ENCODE data around the gene SYNJ2.

SYNJ2 gene

DNA sequence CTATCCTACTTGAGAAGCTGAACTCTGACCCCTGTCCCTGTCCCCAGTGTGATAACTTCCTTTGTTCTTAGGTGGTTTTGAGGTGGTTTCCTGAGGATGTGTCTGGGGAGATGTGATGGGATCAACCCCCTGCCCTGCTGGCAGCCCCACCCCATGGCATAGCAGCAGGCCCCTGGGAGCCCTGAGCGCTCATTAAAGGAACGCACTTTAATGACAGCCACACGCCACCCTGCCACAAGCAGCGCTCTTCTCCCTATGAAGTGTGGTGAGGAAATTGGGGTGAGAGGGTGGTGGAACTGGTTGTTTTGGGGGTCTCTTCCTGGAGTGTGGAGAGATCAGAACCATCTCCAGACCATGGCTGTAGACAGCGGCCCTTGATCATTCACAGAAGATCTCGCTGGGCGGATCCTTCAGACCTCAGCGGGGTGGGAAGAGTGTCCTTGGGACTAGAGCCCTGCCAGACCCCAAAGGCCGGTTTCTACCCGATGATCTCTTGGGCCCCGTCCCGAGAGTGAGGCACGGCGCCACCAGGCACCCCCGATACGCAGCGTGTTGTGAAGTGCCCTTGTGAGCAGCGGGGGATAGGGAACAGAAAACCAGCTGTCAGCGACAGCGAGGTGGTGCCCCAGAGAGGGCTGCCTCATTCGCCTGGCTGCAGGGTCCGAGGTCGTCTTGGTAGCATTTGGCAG, 45.4 kb downstream of the SYNJ2 start:
- no peak for DNase-seq (ENCODE audit: low spot score)

DNA sequence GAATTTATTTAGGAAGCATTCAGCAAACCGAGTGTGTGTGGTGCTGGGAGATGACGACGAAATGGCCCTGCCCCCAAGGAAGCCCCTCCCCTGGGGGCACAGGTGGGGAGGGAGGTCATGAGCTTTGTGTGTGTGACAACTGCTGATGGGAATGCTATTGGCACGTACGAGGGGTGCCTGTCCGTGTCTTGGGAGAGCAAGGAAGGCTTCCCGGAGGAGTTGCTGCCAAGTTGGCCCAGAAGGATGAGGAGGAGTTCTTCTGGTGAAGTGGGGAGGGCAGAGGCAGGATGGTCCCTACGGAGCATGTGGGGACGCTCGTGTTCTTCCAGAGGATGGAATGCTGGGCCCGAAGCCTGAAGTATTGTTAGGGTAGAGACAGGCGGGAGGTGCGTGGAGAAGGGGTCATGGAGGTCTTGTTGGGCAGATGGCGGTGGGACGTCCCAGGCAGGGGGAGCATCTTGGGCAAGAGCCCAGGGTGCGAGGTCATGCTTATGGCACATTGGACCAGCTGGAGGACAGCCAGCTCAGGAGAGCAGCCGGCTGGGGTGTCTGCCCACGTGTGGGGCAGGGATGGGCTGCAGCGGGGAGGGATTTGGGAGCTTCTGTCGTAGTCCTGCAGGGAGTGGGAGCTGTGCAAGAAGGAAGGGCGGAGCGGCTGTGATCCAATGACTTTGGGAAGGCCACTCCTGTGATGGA, 46.1 kb downstream of the SYNJ2 start:
- no peak for DNase-seq (ENCODE audit: low spot score)

DNA sequence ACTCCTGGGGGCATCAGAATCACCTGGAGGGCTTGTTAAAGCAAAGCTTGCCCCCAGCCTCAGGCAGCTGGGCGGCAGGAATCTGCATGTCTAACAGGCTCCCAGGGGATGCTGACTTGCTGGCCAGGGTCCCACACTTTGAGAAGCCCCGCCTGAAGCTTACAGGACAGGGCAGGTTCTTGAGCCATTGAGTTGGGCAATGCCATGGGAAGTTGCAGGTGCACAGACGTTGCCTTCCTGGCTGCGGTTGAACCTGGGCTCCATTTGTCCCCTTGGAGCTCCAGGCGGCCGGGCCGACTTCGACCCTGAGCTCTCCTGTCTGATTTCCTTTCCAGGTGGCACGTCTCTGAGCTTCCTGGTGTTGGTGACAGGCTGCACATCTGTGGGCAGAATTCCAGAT, 46.8 kb downstream of the SYNJ2 start:
- no peak for DNase-seq (ENCODE audit: low spot score)

DNA sequence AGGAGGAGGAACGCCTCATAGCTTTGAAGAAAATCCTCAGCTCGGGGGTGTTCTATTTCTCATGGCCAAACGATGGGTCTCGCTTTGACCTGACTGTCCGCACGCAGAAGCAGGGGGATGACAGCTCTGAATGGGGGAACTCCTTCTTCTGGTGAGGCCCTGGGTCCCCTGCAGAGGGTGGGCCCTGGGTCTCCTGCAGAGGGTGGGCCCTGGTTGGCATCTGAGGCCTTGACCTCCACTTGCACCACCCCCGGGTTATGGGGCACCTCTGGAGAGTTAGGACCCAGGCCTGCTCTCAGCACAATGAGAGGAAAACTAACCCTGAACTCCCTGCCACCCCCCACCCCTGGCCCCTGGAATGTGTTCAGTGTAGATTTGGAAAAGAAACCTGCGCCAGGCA, 47.2 kb downstream of the SYNJ2 start:
- DNase-seq (ENCODE audit: low spot score): no peak

DNA sequence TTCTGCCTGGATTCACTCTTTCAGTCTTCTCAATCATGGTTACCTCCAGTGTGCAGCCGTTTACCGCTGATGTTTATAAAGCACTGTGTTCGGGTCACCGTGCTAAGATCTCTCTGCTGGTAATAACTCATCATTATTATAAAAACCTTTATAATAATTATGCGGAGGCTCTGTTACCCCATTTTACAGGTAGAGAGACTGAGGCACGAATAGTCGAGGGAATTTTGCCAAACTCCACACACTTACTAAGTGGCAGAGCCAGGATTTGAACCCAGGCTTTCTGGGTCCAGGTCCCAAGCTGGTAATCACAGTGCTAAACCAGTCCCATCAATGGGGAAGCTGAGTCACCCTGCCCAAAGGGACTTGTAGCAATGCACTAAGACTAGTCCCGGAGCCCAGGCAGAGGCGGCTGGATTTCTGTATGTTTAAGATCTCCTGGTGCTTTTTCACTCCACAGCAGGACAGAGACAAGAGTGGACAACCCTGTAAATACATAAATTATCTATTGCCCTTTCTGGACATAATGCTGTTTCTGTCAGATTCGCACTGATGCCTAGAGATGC, 48.1 kb downstream of the SYNJ2 start:
- no peak for DNase-seq (ENCODE audit: low spot score)

DNA sequence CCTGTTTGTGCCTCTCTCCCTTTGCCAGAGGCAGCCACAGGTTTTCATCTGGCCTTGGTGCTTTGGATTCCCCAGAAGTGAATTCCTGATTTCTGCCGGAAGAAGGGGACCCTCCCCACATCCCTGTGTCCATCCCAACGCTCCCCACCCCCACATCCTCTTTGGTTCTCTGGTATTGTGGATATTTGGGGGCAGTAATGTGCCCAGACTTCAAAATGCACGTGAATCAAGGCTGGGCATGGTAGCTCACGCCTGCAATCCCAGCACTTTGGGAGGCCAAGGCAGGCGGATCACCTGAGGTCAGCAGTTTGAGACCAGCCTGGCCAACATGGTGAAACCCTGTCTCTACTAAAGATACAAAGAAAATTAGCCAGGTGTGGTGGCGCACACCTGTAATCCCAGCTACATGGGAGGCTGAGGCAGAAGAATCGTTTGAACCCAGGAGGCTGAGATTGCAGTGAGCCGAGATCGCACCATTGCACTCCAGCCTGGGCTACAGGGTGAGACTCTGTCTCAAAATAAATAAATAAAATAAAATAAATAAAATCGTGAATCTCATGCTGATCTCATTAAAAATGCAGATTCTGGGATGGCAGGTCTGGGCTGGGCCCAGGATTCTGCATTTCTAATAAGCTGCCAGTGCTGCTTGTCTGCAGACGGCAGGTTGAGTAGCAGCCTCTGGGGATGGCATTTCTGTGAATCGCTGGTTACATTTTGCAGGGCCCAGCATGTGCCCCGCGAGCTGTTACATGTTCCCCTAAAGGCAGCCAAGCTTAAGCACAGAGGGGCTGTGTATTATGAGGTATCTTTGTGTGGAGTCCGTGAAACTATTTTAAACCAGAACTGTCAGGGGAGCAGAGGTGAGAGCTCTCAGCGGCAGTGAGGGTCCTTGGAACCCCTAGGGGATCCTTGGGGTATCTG, 49.0 kb downstream of the SYNJ2 start:
- DNase-seq (ENCODE audit: low spot score): no peak

DNA sequence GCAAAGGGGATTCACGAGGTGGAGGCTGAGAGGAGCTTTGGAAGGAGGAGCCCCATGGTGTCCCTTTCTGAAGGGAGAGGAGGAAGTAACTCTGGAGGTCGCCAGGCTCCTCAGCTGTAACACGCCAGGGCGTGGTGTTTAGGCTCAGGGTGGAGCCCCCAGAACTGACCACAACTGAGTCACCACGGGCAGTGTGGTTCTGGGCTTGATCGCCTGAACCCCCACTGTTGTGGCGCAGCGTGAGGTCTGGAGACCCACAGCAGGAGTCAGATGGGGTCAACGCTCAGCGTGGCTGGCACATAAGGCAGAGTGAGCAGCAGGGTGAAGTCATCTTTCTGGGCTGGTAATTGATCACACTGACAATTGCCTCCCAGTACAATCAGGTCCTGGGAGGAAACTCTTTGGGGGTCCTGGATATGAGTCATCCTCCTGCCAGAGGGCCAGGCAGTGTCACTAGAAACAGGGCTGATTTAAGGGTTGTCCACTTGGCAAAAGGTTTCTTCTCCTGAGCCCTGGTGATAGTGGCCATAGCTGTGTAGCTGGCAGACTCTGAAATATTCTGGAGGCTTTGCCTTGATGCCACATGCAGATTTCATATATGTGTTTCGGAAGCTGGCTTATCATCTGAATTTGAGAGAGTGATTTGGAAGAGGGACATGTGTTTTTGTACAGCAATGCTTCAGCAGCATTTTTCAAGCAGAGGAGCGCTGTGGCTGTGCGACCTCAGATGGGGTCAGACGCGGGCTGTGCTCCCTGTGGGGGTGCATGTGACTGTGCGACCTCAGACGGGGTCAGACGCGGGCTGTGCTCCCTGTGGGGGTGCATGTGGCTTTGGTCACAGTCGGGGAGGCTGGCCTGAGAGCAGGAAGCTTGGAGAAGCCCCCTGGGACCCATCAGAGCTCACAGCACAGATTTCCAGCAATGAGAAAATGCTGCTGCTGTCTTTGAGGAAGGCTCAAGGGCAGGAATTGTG, 50.0 kb downstream of the SYNJ2 start:
- no peak for DNase-seq (ENCODE audit: low spot score)

DNA sequence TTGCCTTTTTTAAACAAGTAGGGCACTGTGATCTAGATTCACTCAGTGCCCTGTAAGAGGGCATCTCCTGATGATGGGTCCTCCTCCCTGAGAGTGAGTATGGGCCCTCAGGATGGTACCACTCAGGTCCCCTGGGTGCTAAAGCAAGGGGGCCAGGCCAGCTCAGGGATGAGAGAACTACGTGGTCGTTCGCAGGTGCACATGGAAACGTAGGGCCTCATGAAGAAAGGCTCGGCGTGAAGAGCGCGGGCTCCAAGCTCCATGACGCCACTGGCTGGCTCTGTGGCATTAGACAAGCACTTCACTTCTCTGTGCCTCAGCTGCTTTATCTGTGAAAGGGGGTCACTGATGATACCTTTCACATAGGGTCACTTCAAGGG, 50.7 kb downstream of the SYNJ2 start:
- DNase-seq (ENCODE audit: low spot score): no peak

DNA sequence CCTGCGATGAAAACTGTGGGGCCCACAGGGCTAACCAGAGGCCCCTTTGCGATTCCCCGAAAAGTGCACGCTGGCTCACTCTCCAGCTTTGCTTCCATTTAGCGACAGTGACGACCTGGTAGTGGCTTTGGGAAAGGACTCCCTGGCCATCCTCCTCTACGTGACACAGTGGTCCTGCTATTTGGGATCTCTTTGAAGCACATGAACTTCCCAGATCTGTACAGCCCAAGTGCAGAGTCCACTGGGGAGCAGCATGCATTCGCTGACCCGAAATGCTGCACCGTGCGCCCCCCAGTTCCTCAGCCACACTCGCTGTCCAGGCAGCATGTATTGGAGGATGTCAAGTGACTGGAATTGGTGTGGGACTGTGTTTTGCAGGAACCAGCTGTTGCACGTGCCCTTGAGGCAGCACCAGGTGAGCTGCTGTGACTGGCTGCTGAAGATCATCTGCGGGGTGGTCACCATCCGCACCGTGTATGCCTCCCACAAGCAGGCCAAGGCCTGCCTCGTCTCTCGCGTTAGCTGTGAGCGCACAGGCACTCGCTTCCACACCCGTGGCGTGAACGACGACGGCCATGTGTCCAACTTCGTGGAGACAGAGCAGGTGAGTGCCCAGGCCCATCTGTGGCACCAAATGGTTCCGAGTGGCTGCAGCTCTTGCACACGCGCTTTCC, 51.6 kb downstream of the SYNJ2 start:
- DNase-seq (ENCODE audit: low spot score): no peak

DNA sequence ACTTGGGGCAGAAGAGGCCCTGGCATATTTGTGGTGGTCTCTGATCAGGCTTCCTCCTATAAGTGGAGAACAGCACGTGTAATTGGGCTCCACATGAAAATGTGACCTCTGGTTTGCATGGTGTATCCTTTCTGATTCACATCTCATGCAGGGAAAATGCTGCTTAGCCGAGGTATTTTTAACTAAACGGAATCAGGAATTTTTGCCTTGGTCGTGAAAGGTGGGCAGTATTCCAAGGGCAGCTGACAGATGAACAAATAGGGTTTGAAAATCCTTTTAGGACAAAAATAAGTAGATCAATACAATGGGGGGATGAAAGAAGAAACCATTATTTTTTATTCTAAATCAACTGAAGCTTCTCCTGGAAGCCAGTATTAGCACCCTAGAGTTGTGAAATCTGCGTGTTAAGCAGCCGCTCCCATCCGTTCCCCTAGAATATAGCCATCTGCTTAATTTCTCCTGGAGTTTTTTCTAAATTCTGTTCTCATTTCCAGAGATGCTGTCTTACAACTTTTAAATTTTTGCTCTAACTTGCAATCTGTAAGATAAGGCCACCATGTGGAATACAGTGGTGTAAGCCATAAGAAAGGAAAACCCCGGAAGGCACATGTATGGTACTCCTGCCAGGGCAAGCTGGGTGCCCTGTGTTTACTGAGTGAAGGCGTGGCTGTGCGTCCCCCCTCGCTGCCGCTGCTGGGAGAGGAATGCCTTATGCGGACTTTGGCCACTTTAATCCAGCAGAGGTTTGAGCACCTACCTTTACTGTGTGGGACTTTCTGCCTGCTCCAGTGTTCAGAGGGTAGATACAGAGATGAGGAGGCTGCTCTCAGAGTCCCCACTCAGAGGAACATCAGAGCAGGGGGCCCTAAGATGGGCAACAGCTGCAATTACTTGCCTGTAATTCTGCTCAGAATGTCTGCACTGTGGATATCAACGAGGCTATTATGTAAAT, 52.4 kb downstream of the SYNJ2 start:
- DNase-seq (ENCODE audit: low spot score): no peak

DNA sequence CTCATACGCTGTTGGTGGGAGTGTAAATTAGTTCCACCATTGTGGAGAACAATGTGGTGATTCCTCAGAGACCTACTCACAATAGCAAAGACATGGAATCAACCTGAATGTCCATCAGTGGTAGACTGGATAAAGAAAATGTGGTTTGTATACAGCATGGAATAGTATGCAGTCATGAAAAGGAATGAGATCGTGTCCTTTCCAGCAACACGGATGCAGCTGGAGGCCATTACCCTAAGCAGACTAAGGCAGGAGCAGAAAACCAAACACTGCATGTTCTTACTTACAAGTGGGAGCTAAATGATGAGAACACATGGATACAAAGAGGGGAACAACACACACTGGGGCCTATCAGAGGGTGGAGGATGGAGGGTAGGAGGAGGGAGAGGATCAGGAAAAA, 54.6 kb downstream of the SYNJ2 start:
- DNase-seq (ENCODE audit: low spot score): no peak

DNA sequence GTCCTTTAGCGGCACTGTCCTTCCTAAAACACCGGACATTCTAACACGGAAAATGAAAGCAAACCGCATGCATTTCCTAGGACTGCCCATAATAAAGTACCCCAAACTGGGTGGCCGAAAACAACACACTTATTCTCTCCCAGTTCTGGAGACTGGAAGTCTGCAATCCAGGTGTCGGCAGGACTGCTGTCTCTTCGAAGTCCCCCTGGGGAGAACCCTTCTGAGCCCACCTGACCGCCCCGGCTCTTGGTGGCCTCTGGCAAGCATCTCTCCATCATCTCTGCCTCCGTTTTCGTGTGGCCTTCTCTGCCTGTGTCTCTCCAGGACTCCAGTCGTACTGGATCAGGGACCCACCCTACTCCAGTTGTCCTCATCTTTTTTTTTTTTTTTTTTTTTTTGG, 55.4 kb downstream of the SYNJ2 start:
- DNase-seq (ENCODE audit: low spot score): no peak

DNA sequence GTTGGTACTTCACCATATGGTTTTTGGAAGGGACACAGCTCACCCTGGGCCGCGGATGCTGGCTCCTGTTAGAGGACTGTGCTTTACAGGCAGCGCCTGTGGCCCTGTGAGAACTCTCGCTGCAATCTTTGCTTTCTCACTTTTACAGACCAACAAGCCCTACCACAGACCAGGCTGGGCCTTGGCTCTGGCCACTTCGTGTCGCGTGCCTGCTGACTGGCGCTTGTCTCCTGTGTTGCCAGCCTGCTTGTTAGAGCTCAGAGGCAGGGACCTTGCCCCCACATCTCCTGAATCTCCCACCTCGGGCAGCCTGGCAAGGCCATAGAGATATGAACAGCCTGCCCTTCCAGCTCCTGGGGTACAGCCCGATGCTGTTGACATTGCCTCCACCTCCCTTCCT, 56.1 kb downstream of the SYNJ2 start:
- DNase-seq (ENCODE audit: low spot score): no peak

DNA sequence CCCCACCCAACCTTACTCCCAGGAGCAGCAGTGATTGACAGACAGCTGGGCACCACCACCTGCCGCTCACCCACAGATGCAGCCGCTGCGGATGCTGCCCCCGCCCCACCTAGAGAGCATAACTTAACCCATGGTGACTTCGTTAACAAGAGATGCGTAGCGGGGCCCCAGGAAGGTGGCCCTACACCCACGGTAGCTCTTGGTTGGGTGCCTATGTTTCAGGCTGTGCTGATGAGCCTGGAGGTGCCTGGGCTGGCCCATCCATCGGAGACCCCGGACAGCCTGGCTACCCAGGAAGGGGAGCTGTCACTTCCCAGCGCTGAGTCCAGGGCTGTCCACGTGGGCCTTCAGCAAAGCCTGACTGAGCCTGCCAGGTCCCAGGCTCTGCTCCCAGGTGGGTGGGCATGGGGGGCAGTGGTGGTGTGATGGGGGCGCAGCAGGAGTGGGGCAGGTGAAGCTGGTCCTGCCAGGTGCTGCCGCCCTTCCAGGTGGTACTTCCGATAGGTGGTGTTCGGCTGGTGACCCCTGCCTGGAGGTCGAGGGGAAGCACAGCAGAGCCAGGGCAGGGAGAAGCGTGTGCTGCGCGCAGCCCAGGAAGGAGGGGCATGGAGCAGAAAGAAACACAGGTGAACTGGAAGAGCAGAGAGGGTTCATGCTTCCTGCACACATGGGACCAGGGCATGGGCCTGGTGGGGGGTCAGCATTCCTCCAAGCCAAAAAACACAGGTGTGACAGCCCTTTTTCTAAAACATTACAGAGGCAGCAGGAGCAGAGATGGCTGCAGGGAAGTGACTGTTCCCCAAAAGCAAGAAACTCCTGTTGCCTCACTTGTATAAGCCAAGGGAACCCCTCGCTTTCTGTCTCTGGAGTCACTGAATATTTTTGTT, 56.9 kb downstream of the SYNJ2 start:
- DNase-seq (ENCODE audit: low spot score): no peak

DNA sequence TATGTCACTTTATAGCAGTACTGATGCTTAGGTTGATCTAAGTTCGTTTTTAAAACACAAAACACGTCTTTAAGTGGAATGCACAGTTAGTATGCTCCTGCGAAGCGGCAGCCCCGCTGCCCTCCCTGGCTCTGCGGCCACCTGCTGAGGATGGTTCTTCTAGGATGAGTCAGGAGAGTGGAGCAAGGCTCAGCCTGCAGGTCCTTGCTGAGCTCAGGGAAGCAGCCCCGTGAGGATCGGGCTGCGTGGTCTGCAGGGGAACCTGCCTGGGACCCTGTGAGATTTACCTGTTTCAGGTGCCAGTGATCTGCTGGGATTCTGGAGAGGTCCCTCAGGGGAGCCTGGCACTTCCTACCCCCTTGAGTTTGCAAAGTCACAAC, 57.5 kb downstream of the SYNJ2 start:
- DNase-seq (ENCODE audit: low spot score): no peak

DNA sequence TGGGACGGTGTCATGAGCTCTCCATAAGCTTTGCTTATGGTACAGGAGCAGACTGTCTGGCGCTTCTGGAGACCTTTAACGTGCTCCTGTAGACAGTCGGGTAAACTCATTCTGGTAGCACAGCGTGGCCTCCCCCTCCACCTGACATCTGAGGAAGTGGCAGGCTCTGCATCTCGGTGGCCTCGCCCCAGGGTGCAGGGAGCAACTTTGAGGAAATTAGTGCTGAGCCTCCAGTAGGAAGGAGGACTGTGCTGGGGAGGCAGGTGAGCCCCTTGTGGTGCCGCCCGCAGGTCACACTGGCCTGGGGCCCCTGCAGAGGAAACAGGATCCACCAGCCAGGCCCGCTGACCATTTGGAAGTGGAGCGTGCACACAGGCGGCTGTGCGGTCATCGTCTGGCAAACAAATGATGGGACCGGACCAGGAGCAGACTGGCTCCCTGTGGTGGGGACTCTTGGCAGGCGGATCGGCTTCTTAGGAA, 57.9 kb downstream of the SYNJ2 start:
- DNase-seq (ENCODE audit: low spot score): no peak

DNA sequence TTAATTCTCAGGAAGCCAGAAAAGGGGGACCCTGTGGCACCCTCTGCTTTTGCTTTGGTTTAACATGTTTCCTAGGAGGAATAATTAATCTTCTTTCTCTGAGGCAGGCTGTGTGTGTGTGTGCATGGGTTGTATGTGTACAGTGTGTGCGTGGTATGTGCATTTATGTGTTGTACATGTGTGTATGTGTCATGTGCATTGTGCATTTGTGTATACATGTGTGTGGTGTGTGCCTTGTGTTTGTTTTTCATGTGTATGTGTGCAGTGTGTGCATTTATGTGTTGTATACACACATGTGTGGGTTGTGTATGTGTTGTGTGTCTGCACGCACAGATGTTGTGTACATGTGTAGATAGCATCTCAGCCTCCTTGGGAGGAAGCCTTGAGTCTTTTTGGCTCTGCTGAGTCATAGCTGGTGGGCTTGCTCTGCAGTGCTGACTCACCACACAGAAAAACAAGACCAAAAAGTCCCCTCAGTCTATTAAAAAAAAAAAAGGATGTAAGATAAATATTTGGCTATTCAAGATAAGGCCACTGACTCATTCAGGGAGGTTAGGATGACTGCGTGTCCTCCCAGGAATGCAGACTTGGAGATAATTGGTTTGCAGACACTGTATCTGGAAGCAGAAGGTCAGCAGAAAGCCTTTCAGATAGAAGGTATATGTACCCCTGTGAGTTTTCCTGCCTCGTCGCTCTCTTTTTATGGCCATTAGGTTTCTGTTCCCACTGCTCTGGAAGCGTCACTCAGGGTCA, 58.6 kb downstream of the SYNJ2 start:
- DNase-seq (ENCODE audit: low spot score): no peak

DNA sequence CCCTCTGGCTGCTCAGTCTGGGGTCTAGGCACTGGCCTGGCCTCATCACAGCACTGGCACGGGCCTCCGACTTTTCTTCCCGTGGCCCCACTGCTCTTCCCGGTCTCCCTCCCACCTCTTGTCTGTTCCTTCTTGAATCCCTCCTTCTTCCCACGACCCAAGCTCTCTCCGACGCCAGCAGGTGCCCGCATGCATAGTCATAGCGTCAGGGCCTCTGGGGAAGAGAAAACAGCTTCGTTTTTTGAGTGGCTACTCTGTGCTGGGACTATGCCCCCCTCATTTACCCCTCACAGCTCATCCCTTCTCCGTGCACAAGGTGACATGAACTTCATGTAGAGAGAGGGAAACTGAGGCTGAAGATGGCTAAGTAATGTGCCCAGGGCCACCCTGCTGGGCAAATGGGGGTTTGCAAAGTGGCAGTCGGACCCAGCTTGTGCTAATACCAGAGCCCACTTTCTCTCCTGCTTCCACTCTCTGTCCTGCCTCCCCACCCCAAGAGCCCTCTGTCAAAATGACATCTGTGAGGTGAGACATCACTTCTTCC, 59.2 kb downstream of the SYNJ2 start:
- DNase-seq (ENCODE audit: low spot score): no peak

All from D341Med (cell line).